Body of pancreas (tissue), 4 donors: ENCODE results near the gene INPP5B. TPM values are rescaled to one million over a fixed set of nuclear protein-coding genes. Genes with fewer than 3 reads are reported as not detected.

ENCODE experiments used
- ATAC-seq: fragments of 150-250 bp; one replicate; pipeline ENCODE4 v1.9.1; 2016
- DNase-seq, 4 donors: peaks; one replicate each; pipeline ENCODE4 v3.0.0-alpha.2; 2019
- H3K27ac ChIP-seq, 4 donors: fragments of 200-600 bp; sonication (generic); 1 replicate in 3 of 4; 2 replicates in 1 of 4; pipeline versions ENCODE4 v1.5.1 to v1.6.1; 2016 to 2019; ENCODE audit warnings: mild to moderate bottlenecking in 1 of 4, mixed read lengths in 1 of 4, moderate library complexity in 1 of 4
- H3K27me3 ChIP-seq, 2 donors: fragments of 200-600 bp; sonication (generic); one replicate each; pipeline ENCODE4 v1.6.0; 2016; ENCODE audit warnings: mild to moderate bottlenecking in 1 of 2
- H3K36me3 ChIP-seq, 2 donors: fragments of 200-600 bp; sonication (generic); replicated peaks in 1 of 2; 2 replicates each; pipeline ENCODE4 v1.5.1; 2016; ENCODE audit warnings: low read depth in 2 of 2; ENCODE audit not compliant: insufficient read depth in 1 of 2
- H3K4me1 ChIP-seq: fragments of 200-600 bp; sonication (generic); one replicate; pipeline ENCODE4 v1.6.0; 2016
- H3K4me3 ChIP-seq, 2 donors: fragments of 200-600 bp; sonication (generic); 1 replicate in 1 of 2; 2 replicates in 1 of 2; pipeline ENCODE4 v1.5.1; 2016 to 2019
- H3K9me3 ChIP-seq, 3 donors: fragments of 200-600 bp; sonication (generic); 1 replicate in 2 of 3; 2 replicates in 1 of 3; pipeline ENCODE4 v1.5.1; 2016
- CTCF ChIP-seq, 7 experiments: fragments of 450-650 bp in 4 of 7; fragments of 200-600 bp in 3 of 7; sonication (generic) in 3 of 7; IDR thresholded peaks; one replicate each; pipeline ENCODE4 v1.5.1; 2016 to 2019; ENCODE audit warnings: antibody characterized with exemption in 7 of 7
- POLR2A ChIP-seq, 3 donors: fragments of 450-650 bp; IDR thresholded peaks; one replicate each; pipeline ENCODE4 v1.6.1; 2016; ENCODE audit warnings: antibody characterized with exemption in 3 of 3, mild to moderate bottlenecking in 2 of 3
- WGBS, 2 donors: methylation state at CpG; one replicate each; pipeline ENCODE4 v1.1.5; 2017; 5-methylcytosine and 5-hydroxymethylcytosine counted together
- intact Hi-C: fragments of 100-400 bp; cut with DNase I; formaldehyde crosslinking; loops from one replicate; pipeline ENCODE4 v1.15.1; 2023
- total RNA-seq, 2 donors: library from RNA; depleted of rRNA; stranded (reverse); fragments of >200 nt; gene quantifications; one replicate each; pipeline ENCODE4 v1.1.0, GENCODE V29; 2016

The INPP5B gene
- total RNA-seq, 2 donors from 2014 or later: 11.5 to 13.5 TPM

- Histone ChIP-seq H3K4me1 (no peaks in the 10 kb centered on the region), H3K27me3 (no peaks in the 10 kb centered on the region), H3K27ac (no peak overlapping the region), H3K9me3 (no peaks in the 10 kb centered on the region), H3K4me3 (no peak overlapping the region), H3K36me3 (peaks cover 6 to 16% of the 10 kb centered on the region in 2 donors)
- WGBS, 2 donors: 85 to 90% methylated on average over 4 of the region's 4 CpGs
- DNase-seq: no peak
- TF ChIP-seq CTCF (IDR thresholded peaks at IDR 0.05) (no peak), POLR2A (IDR thresholded peaks at IDR 0.05) (no peak)
- ATAC-seq: no peak
- intact Hi-C loops: no loop called here
Measured at GRCh38 chr1:37831109-37831508, 115.7 kb downstream of the INPP5B start.

GRCh38 chr1:37828410-37829074 lies 118.3 kb downstream of the INPP5B start:
- DNase-seq: no peak
- ATAC-seq: no peak
- H3K9me3 ChIP-seq: no peaks in the 10 kb centered on the region
- no peak overlapping the region for H3K27ac ChIP-seq
- H3K36me3 ChIP-seq: peaks cover 6 to 8% of the 10 kb centered on the region in 2 donors
- WGBS, 2 donors: 87 to 92% methylated on average over 12 of the region's 12 CpGs
- H3K27me3 ChIP-seq: no peaks in the 10 kb centered on the region
- no peak for TF ChIP-seq POLR2A (IDR thresholded peaks at IDR 0.05)
- H3K4me3 ChIP-seq: no peak overlapping the region
- no peaks in the 10 kb centered on the region for H3K4me1 ChIP-seq
- intact Hi-C loops: no loop called here

- WGBS, 2 donors: 67 to 72% methylated on average over 2 of the region's 2 CpGs
Measured at GRCh38 chr1:37825506-37825905, 121.3 kb downstream of the INPP5B start.

GRCh38 chr1:37824001-37824400 lies 122.9 kb downstream of the INPP5B start:
- whole genome bisulfite sequencing, 2 donors: 96 to 98% methylated on average over 2 of the region's 2 CpGs
- no peaks in the 10 kb centered on the region for H3K9me3 ChIP-seq
- H3K27ac ChIP-seq: no peak overlapping the region
- DNase-seq: no peak
- H3K4me3 ChIP-seq: no peak overlapping the region
- peaks cover 10 to 18% of the 10 kb centered on the region in 2 donors for H3K36me3 ChIP-seq
- H3K4me1 ChIP-seq: no peaks in the 10 kb centered on the region
- intact Hi-C loops: no loop called here
- no peaks in the 10 kb centered on the region for H3K27me3 ChIP-seq
- ATAC-seq: no peak
- no peak for TF ChIP-seq CTCF (IDR thresholded peaks at IDR 0.05)
- TF ChIP-seq POLR2A (IDR thresholded peaks at IDR 0.05): no peak

More at GRCh38 chr1:37825506-37825905, 121.3 kb downstream of the INPP5B start:
- Histone ChIP-seq H3K36me3 (peaks cover 10 to 18% of the 10 kb centered on the region in 2 donors), H3K27ac (no peak overlapping the region), H3K4me1 (no peaks in the 10 kb centered on the region), H3K27me3 (no peaks in the 10 kb centered on the region), H3K4me3 (no peak overlapping the region), H3K9me3 (no peaks in the 10 kb centered on the region)
- intact Hi-C loops: no loop called here
- TF ChIP-seq CTCF (IDR thresholded peaks at IDR 0.05) (no peak), POLR2A (IDR thresholded peaks at IDR 0.05) (no peak)
- no peak for ATAC-seq
- no peak for DNase-seq

GRCh38 chr1:37822906-37823815 lies 123.7 kb downstream of the INPP5B start:
- ATAC-seq (no peak), DNase-seq (no peak)
- H3K4me3 ChIP-seq: no peak overlapping the region
- H3K27me3 ChIP-seq: no peaks in the 10 kb centered on the region
- TF ChIP-seq CTCF (IDR thresholded peaks at IDR 0.05) (no peak), POLR2A (IDR thresholded peaks at IDR 0.05) (no peak)
- intact Hi-C loops: no loop called here
- peaks cover 10 to 18% of the 10 kb centered on the region in 2 donors for H3K36me3 ChIP-seq
- 88 to 92% methylated on average over 9 of the region's 9 CpGs for WGBS, 2 donors
- H3K4me1 ChIP-seq: no peaks in the 10 kb centered on the region
- no peaks in the 10 kb centered on the region for H3K9me3 ChIP-seq
- H3K27ac ChIP-seq: no peak overlapping the region
